ENCODE results near the gene MED16.
"Not testable (repeated sequence)": the region's sequence is repeated elsewhere in the genome, so short reads cannot be mapped to it uniquely, and the experiment has no call there.

MED16 gene

DNA sequence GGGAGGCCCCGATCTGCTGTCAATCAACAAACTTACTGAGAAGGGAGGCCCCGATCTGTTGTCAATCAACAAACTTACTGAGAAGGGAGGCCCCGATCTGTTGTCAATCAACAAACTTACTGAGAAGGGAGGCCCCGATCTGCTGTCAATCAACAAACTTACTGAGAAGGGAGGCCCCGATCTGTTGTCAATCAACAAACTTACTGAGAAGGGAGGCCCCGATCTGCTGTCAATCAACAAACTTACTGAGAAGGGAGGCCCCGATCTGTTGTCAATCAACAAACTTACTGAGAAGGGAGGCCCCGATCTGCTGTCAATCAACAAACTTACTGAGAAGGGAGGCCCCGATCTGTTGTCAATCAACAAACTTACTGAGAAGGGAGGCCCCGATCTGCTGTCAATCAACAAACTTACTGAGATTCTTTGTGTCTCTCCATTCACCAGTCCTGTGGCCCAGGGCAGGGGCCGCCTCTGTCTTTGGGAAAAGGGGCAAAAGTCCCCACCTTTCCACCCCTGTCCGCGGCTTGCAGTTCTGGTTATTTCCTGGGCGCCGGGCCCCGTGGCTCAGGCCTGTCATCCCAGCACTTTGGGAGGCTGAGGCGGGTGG is 39.3 kb downstream of the MED16 start:
- not testable (repeated sequence) for DNase-seq (ENCODE audit: low read depth)

DNA sequence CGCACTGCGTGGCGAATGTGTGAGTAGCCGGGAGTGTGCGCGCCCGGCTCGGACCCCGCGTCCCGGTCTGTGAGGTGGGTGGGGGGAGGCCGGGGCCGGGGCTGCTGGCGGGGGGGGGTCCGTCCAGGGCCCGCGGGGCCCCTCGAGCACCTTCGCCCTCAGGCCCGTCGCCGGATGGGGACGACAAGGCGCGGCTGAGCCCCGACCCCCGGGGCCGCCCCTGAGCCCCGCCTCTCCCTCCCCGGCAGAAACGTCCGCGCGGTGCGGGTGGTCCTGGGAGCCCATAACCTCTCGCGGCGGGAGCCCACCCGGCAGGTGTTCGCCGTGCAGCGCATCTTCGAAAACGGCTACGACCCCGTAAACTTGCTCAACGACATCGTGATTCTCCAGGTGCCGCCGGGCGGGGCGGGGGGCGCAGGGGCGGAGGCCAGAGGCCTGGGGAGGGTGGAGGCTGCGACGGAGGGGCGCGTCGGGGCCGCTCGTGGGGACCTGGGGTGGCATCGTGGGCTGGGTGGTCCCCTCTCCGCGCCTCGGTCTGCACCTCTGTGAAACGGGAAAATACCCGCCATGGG is 39.9 kb downstream of the MED16 start:
- no peak for DNase-seq (ENCODE audit: low read depth)

DNA sequence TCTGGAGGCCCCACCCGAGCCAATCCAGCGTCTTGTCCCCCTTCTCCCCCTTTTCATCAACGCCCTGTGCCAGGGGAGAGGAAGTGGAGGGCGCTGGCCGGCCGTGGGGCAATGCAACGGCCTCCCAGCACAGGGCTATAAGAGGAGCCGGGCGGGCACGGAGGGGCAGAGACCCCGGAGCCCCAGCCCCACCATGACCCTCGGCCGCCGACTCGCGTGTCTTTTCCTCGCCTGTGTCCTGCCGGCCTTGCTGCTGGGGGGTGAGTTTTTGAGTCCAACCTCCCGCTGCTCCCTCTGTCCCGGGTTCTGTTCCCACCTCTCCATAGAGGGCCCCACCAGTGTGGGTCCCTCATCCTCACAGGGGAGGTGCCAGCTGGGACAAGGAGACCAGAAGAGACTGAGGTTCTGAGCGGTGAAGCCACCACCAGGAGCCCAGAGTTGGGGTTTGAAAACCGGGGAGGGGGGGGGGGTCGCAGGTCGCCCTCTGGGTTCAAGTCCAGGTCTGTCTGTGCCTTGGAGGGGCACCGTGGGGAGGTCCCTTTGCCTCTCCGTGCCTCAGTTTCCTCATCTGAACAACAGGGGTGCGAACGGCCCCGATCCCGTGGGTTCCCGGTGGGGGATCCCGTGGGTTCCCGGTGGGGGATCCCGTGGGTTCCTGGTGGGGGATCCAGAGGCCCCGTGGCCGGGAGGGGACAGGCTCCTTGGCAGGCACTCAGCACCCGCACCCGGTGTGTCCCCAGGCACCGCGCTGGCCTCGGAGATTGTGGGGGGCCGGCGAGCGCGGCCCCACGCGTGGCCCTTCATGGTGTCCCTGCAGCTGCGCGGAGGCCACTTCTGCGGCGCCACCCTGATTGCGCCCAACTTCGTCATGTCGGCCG is 40.6 kb downstream of the MED16 start, which contains the start of gene ELANE:
Gene ELANE, plus strand, starts transcription at position 168 of the 878 bp plus-strand sequence. Its CDS starts 26 bp downstream, at position 194.
- DNase-seq (ENCODE audit: low read depth), result no peak

DNA sequence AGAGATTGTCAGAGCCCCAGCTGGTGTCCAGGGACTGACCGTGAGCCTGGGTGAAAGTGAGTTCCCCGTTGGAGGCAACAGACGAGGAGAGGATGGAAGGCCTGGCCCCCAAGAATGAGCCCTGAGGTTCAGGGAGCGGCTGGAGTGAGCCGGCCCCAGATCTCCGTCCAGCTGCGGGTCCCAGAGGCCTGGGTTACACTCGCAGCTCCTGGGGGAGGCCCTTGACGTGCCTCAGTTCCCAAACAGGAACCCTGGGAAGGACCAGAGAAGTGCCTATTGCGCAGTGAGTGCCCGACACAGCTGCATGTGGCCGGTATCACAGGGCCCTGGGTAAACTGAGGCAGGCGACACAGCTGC is 42.0 kb downstream of the MED16 start:
- DNase-seq (ENCODE audit: low read depth), result no peak

DNA sequence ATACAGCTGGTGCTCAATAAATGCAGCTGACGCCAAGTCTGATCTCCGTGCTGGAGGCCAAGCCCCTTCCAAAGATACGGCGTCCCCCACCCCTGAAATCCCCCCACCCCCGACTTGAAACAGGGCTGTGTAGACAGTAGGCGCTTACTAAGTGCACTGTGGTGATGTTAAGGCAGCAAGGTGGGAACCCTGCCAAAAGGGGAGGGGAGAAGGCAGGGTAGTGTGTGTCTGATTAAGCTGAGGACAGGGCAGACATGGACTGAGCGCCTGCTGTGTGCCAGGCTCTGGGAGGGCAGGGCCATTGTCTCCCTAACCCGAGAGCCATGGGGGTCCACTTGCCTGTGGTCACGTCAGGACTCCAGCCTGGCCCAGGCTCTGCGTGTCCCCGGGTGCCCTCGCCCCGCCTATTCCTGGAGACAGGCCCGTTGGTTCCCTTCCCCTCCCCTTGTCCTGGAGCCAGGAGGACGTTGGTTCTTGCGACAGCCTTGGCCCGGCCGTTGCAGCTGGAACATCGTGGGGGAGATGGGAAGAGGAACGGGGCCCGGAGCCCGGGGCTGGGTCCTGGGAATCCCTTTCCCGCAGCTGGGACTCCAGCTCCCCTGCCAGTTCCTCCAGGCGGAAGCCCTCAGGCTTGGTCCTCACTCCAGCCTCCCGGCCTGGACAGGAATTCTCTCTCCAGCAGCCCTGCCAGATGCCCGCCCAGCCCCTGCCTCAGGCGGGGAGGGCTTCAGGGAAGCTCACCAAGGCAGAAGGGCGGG is 42.6 kb downstream of the MED16 start:
- DNase-seq (ENCODE audit: low read depth), result no peak

DNA sequence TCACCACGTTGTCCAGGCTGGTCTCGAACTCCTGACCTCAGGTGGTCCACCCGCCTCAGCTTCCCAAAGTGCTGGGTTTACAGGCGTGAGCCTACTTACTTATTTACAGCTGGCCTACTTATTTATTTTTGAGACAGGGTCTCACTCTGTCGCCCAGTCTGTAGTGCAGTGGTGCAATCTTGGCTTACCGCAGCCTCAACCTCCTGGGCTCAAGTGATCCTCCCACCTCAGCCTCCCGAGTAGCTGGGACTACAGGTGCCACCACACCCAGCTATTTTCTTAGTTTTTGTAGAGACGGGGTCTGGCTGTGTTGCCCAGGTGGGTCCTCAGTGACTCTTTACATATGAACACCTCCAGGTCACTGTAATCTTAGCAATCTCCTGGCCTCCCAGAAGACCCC is 43.8 kb downstream of the MED16 start:
- not testable (repeated sequence) for DNase-seq (ENCODE audit: low read depth)

DNA sequence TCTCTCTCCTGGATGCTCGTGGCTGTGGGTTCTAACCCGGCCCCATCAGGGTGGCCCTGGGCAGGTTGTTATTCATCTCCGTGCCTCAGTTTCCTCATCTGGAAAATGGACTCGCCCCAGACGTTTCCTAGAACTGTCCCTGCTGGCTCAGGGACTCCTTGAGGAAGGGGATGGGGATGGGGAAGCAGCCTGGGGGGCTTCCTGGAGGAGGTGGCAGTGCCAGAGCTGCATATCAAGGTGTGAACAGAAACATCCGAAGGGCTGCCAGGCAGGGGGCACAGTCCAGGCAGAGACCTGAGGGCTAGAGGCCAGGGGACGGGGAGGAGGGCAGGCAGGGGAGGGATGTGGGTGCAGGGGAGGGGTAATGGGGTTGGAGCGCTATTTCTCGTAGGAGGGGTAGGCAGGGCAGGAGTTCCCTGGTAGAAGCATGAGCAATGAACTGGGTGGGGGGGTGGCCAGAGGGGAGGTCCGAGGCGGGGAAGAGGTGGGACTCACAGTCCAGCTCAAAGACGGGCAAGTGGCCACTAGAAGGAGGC is 44.5 kb downstream of the MED16 start:
- no peak for DNase-seq (ENCODE audit: low read depth)

DNA sequence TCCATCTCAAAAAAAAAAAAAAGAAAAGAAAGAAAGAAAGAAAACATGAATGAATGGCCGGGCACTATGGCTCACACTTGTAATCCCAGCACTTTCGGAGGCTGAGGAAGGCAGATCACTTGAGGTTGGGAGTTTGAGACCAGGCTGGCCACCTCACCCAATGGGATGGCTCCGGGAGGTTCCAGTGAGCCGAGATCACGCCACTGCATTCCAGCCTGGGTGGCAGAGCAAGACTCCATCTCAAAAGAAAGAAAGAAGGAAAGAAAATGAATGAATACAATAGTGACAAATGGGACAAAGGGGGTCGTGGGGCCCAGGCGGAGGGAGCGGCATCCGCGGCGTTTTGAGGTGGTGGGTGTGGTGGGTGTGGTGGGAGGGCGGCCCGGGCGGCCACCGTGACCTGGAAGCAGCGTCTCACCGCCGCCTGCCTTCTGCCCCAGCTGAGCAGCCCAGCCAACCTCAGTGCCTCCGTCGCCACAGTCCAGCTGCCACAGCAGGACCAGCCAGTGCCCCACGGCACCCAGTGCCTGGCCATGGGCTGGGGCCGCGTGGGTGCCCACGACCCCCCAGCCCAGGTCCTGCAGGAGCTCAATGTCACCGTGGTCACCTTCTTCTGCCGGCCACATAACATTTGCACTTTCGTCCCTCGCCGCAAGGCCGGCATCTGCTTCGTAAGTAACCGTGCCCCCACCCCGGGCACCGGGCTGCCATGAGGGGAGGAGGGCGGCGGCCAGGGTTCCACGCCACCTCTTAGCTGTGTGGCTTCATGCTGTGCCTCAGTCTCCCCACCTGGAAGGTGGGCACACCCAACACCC is 47.1 kb downstream of the MED16 start:
- no peak for DNase-seq (ENCODE audit: low read depth)

DNA sequence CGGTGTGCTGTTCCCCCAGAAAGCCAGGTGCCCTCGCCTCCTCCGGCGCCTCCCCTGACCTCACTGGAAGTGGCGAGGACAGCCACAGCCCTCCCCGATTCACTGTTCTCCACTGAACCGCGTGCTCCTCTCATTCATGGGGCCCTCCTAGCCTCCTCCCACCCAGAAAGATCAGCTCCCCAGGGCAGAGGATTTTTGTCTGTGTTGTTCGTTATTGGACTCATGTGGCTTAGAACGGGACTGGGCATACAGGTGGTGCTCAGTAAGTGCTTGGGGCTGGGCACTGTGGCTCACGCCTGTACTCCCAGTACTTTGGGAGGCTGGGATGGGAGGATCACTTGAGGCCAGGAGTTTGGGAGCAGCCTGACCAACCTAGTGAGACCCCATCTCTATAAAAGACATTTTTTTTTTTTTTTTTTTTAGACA is 48.4 kb downstream of the MED16 start:
- DNase-seq (ENCODE audit: low read depth), result no peak

DNA sequence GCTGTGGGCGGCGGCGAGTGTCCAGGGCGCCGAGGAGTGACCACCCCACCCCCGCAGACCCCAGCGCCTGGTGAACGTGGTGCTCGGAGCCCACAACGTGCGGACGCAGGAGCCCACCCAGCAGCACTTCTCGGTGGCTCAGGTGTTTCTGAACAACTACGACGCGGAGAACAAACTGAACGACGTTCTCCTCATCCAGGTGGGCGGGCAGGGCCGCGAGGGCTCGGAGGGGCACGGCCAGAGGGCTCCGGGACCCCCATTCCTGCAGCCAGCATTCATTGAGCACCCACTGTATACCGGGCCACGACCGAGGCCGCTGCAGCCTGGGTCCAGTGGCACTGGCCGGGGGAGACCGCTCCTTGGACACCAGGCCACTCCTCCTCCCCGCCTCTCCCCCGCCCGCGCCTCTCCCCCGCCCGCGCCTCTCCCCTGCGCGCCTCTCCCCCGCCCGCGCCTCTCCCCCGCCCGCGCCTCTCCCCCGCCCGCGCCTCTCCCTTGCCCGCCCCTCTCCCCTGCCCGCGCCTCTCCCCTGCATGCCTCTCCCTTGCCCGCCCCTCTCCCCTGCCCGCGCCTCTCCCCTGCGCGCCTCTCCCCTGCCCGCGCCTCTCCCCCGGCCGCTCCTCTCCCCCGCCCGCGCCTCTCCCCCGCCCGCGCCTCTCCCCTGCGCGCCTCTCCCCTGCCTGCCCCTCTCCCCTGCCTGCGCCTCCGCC is 49.0 kb downstream of the MED16 start:
- DNase-seq (ENCODE audit: low read depth), result no peak

DNA sequence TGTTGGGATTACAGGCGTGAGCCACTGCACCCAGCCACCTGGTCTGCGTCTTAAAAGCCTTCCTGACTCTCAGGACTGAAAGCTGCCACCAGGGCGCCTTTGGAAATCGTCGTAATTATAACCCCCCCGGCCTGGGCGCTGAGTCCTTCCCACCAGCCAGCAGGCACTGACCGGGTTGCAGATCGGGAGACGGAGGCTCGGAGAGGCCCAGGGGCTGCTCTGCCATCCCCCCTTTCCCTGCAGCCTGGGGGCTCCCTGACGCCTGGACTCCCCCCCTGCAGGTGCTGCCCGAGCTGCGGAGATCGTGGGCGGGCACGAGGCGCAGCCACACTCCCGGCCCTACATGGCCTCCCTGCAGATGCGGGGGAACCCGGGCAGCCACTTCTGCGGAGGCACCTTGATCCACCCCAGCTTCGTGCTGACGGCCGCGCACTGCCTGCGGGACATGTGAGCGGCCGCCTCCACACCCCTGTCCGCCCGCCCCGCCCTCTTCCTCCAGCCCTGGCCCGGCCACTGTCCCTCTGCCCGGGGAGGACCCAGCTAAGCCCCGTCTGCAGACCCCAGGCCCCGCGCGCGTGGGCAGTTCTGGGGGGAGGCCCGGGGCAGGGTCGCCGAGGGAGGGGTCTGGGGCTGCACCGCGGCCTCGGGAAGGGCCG is 49.7 kb downstream of the MED16 start:
- no peak for DNase-seq (ENCODE audit: low read depth)

DNA sequence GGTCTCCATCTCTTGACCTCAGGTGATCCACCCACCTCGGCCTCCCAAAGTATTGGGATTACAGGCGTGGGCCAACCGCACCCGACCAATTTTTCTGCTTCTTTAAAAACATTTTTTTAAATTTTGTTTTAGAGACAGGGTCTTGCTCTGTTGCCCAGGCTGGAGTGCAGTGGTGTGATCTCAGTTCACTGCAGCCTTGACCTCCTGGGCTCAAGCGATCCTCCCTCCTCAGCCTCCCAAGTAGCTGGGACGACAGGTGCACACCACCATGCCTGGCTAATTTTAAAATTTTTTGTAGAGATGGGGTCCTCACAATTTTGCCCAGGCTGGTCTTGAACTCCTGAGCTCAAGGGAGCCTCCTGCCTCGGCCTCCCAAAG is 50.2 kb downstream of the MED16 start:
- not testable (repeated sequence) for DNase-seq (ENCODE audit: low read depth)

DNA sequence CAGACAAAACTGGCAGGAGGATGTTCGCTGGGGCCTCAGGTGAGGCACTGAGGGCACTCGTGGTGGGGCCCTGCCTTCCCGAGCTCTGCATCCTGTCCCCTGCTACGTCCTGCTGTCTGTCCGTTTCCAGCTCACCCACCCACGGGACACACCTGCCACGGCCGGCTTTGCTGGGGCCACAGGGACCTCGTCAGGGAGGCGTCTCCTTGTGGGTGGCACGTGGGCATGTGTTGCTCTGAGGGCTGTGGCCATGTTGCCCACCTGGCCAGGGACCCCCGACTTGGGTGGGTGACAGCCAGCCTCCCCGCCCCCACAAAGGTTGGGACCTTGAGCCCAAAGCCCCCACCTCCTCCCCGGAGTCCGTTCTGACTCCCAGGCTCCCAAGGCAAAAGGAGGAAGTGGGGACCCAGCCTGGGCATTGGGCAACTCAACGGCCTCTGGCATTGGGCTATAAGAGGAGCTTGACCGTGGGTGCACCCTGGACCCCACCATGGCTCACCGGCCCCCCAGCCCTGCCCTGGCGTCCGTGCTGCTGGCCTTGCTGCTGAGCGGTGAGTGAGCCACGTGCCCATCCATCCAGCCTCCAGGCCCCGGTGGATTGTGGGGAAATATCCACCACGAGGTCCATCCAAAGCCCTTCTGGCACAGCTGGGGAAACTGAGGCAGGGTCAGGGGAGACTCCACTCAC is 52.3 kb downstream of the MED16 start, which contains the start of gene PRTN3:
Gene PRTN3, plus strand, starts transcription at position 481 of the 688 bp plus-strand sequence. Its CDS starts 10 bp downstream, at position 491.
- no peak for DNase-seq (ENCODE audit: low read depth)

DNA sequence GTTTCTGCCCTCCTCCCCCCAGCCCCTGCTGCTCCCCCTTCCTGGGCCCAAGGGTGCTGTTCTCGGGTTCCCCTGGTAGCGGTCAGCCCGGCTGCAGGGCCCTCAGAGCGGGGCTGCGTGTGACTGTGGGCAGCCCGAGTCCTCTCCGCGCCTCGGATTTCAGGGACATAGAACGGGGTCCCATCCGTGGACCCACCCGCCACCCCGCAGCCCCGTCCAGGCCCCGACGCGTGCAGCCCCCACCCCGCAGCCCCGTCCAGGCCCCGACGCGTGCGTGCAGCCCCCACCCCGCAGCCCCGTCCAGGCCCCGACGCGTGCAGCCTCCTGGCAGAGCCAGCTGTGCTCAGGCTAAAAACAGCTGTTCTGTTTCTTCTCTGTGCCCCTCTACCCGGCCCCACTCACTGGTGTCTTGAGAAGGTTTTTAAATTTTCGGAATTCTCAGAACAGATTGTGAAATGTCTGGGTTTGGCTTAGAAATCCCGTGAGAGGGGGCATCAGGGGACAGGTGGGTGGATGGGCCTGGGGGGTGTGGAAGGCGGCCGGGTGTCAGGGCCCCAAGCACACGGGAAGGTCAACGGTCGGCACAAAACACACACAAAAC is 57.7 kb downstream of the MED16 start:
- no peak for DNase-seq (ENCODE audit: low read depth)

DNA sequence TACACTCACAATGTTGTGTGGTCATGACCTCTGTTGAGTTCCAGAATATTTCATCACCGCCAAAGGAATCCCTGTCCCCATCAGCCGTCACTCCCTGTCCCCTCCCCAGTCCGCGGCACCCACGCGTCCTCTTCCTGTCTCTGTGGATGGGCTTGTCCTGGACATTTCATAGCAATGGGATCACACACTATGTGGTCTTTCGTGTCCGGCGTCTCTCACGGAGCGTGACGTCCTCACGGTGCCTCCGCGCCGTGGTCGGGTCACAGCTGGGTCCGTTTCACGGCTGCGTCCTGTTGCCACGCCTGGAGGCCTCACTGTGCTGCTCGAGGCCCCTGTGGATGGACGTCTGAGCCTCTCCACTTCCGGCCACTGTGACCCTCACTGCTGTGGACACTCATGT is 58.8 kb downstream of the MED16 start:
- DNase-seq (ENCODE audit: low read depth), result no peak

DNA sequence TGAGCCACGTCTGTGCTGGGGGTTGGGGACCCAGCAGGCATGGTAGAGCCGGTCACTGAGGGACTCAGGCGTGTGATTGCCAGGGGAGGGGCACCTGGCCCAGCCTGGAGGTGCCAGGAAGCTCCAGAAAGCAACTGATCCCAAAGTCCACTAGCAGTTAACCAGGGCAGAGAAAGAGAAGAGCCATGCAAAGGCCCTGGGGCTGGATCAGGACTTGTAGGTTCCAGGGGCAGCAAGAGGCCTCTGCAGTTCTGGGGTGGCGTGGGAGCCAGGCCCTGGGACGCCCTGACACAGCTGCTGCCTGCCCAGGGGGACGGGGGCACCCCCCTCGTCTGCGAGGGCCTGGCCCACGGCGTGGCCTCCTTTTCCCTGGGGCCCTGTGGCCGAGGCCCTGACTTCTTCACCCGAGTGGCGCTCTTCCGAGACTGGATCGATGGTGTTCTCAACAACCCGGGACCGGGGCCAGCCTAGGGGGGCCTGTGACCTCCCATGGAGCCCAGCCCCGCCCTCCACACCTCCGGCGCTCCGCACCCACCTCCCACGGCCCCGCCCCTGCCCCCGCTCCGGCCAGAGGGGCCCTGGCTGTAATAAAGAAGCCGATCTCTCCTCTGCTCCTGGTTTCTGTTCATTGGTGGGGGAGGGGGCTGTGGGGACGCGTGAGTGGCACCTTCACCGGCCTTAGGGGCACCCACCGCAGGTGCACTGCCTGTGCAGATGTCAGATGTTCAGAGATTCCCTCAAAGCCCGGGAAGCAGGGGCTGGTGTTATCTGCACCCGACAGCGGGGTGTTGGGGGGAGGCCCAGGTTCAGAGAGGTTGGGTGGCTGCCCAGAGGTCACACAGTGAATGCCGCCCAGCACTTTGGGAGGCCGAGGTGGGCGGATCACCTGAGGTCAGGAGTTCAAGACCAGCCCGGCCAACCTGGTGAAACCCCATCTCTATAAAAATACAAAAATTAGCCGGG is 61.3 kb downstream of the MED16 start:
- DNase-seq (ENCODE audit: low read depth), result no peak

DNA sequence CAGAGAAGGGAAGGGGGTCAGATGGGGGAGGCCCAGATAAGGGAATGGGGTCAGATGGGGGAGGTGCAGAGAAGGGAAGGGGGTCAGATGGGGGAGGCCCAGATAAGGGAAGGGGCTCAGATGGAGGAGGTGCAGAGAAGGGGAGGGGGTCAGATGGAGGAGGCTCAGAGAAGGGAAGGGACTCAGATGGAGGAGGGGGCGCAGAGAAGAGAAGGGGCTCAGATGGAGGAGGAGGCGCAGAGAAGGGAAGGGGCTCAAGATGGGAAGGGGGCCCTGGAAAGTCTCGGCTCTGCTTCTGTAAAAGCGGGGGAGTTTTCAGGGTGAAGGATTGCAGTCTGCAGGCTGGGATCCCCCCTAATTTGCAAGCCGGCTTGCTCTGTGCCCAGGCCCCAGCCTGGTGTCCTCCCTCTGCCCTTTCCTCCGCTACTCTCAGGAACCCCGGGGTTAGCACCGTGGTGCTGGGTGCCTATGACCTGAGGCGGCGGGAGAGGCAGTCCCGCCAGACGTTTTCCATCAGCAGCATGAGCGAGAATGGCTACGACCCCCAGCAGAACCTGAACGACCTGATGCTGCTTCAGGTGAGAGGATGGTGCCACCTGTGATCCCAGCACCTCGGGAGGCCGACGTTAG is 63.7 kb downstream of the MED16 start:
- DNase-seq (ENCODE audit: low read depth), result no peak

Measured in HS-5 (cell line).